Osteocyte (in vitro differentiated cells): ENCODE results near the gene RPAP2. TPM values are rescaled to one million over a fixed set of nuclear protein-coding genes. Genes with fewer than 3 reads are reported as not detected.
"Not testable (repeated sequence)": the region's sequence is repeated elsewhere in the genome, so short reads cannot be mapped to it uniquely, and the experiment has no call there.

Experiments used
- DNase-seq: peaks from one replicate; pipeline ENCODE4 v3.0.0; 2021; ENCODE audit warnings: mixed read lengths; ENCODE audit not compliant: unreplicated experiment; ENCODE audit errors: extremely low spot score
- H3K27ac Mint-ChIP-seq: one replicate; pipeline ENCODE4 v1.8.0; 2021; ENCODE audit warnings: mild to moderate bottlenecking, mixed read lengths; ENCODE audit not compliant: unreplicated experiment
- H3K27me3 Mint-ChIP-seq: one replicate; pipeline ENCODE4 v1.8.0; 2021; ENCODE audit warnings: mixed read lengths; ENCODE audit not compliant: unreplicated experiment
- H3K36me3 Mint-ChIP-seq: one replicate; pipeline ENCODE4 v1.8.0; 2021; ENCODE audit warnings: mixed read lengths; ENCODE audit not compliant: unreplicated experiment
- H3K4me1 Mint-ChIP-seq: one replicate; pipeline ENCODE4 v1.8.0; 2021; ENCODE audit warnings: mixed read lengths; ENCODE audit not compliant: unreplicated experiment
- H3K4me3 Mint-ChIP-seq: one replicate; pipeline ENCODE4 v1.8.0; 2021; ENCODE audit warnings: mild to moderate bottlenecking, moderate library complexity, mixed read lengths; ENCODE audit not compliant: unreplicated experiment
- H3K9me3 Mint-ChIP-seq: one replicate; pipeline ENCODE4 v1.8.0; 2021; ENCODE audit warnings: mixed read lengths; ENCODE audit not compliant: unreplicated experiment
- total RNA-seq: library from RNA; stranded (reverse); gene quantifications from 2 replicates; pipeline ENCODE4 v1.2.1, GENCODE V29; 2021
- TF ChIP-seq, protein P1 (sequence below): fragments of 200-600 bp; sonication (generic); IDR thresholded peaks from 2 replicates; pipeline ENCODE4 v1.5.0; 2021; ENCODE audit warnings: antibody characterized with exemption, mild to moderate bottlenecking, moderate library complexity

RPAP2 gene
- total RNA-seq, 1 donor from 2014 or later = 32.6 TPM

DNA sequence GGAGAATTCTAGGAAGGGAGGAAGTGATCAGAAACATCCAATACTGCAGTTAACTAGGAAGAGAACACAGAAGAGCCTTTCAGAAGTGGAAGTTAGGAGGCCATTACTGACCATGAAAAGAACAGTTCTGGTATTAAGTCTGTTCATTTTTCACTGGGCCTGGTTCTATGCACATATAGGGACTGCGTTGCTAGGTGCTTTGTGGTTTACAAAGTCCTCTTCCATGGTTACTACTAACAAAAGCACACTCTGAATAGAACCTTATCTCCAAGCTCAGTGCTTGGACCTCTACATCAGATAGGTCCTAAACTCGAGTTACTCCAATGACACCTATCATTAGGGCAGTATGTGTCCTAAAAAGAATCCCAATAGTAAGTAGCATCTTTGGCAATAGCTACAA, 75.4 kb downstream of the RPAP2 start:
- no peaks in the 10 kb centered on the region for H3K9me3 Mint-ChIP-seq
- TF ChIP-seq, protein P1, sequence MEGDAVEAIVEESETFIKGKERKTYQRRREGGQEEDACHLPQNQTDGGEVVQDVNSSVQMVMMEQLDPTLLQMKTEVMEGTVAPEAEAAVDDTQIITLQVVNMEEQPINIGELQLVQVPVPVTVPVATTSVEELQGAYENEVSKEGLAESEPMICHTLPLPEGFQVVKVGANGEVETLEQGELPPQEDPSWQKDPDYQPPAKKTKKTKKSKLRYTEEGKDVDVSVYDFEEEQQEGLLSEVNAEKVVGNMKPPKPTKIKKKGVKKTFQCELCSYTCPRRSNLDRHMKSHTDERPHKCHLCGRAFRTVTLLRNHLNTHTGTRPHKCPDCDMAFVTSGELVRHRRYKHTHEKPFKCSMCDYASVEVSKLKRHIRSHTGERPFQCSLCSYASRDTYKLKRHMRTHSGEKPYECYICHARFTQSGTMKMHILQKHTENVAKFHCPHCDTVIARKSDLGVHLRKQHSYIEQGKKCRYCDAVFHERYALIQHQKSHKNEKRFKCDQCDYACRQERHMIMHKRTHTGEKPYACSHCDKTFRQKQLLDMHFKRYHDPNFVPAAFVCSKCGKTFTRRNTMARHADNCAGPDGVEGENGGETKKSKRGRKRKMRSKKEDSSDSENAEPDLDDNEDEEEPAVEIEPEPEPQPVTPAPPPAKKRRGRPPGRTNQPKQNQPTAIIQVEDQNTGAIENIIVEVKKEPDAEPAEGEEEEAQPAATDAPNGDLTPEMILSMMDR = no peak
- H3K4me1 Mint-ChIP-seq = no peaks in the 10 kb centered on the region
- no peak overlapping the region for H3K27ac Mint-ChIP-seq
- peaks cover 16% of the 10 kb centered on the region for H3K36me3 Mint-ChIP-seq
- no peak overlapping the region for H3K4me3 Mint-ChIP-seq
- no peaks in the 10 kb centered on the region for H3K27me3 Mint-ChIP-seq
- DNase-seq = no peak

DNA sequence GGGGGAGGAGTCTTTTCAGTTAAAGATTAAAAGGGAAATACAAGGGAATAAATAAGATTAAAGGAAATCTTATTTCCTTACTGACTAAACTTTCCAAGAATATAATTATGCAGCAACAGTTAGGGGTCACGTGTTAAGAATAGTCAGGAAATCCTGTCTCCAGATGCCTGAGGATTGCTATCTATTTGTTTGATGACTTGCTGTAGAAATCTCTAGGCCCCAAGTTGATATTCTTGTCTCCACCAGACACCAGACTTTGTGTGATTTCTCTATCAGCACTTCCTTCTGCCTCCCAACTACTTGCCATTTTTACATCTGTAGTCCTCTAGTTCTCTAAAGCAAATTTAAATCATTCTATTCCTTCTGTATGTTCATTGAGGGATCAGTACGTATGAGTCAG, 77.5 kb downstream of the RPAP2 start:
- Mint-ChIP-seq H3K4me1 (no peaks in the 10 kb centered on the region), H3K9me3 (peaks cover 5% of the 10 kb centered on the region), H3K27ac (no peak overlapping the region), H3K4me3 (no peak overlapping the region), H3K27me3 (no peaks in the 10 kb centered on the region), H3K36me3 (peaks cover 13% of the 10 kb centered on the region)
- DNase-seq = no peak
- TF ChIP-seq, protein P1 = no peak

DNA sequence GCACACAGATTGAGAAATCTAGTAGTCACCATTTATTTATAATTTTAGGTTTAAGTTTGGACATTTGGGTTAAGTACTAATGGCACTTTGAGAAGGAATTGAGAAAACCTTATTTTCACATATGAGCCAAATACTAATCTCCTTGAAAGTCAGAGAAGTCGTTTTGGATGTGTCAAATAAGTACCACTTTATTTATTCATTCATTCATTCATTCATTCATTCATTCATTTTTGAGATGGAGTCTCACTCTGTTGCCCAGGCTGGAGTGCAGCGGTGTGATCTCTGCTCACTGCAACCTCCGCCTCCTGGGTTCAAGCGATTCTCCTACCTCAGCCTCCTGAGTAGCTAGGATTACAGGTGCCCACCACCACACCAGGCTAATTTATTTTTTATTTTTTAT, 79.1 kb downstream of the RPAP2 start:
- not testable (repeated sequence) for H3K27ac Mint-ChIP-seq, H3K4me1 Mint-ChIP-seq, H3K27me3 Mint-ChIP-seq, H3K4me3 Mint-ChIP-seq, H3K9me3 Mint-ChIP-seq, DNase-seq
- H3K36me3 Mint-ChIP-seq = peaks cover 13% of the 10 kb centered on the region

DNA sequence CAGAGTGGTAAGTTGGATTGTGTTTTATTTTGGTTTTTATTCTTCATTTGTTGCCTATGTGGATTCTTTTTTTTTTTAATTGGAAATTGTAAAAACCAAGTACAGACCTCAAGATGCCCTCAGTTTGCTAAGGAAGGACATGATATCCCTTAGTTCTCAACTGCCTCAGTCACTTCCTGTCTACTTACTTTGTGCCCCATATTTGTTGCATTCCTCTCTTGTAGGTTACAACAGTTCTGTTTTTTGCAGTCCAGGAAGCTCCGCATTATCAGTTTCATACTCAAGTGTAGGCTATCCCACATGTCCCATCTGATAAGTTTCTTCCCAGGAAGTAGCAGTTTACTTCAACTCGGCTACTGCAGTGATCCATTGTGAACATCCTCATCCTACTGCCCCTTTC, 82.0 kb downstream of the RPAP2 start:
- no peak overlapping the region for H3K4me3 Mint-ChIP-seq
- DNase-seq = no peak
- peaks cover 27% of the 10 kb centered on the region for H3K36me3 Mint-ChIP-seq
- TF ChIP-seq, protein P1 = no peak
- no peak overlapping the region for H3K27ac Mint-ChIP-seq
- peaks cover 10% of the 10 kb centered on the region for H3K9me3 Mint-ChIP-seq
- H3K27me3 Mint-ChIP-seq = no peaks in the 10 kb centered on the region
- no peaks in the 10 kb centered on the region for H3K4me1 Mint-ChIP-seq

DNA sequence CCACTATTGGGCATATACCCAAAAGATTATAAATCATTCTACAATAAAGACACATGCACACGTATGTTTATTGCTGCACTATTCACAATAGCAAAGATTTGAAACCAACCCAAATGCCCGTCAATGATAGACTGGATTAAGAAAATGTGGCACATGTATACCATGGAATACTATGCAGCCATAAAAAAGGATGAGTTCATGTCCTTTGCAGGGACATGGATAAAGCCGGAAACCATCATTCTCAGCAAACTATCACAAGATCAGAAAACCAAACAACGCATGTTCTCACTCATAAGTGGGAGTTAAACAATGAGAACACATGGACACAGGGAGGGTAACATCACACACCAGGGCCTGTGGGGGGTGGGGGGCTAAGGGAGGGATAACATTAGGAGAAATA, 95.1 kb downstream of the RPAP2 start:
- H3K4me1 Mint-ChIP-seq, DNase-seq, H3K4me3 Mint-ChIP-seq, H3K27me3 Mint-ChIP-seq, H3K27ac Mint-ChIP-seq: not testable (repeated sequence)
- Mint-ChIP-seq H3K9me3 (peaks cover 20% of the 10 kb centered on the region), H3K36me3 (peaks cover 19% of the 10 kb centered on the region)

DNA sequence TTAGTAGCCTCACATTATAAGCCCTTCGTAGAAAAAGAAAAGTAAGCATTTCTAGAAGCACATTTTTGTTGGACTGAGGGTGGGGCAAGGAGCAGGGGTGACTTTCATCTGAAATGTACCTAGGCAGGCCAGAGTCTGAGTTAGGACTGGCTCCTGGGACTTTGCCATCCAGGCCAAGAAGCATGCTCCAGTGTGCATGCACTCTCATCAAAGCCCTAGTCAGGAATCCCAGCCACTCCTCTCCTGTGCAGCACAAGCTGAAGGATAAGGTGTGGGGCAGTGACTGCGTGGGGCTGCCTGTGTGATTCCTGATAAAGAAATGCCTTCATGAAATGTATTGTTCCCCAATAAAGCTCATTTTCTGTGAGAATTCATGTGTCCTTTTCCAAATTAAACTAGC, 99.7 kb downstream of the RPAP2 start:
- no peaks in the 10 kb centered on the region for H3K27me3 Mint-ChIP-seq
- peaks cover 2% of the 10 kb centered on the region for H3K36me3 Mint-ChIP-seq
- H3K4me3 Mint-ChIP-seq = no peak overlapping the region
- H3K27ac Mint-ChIP-seq = no peak overlapping the region
- TF ChIP-seq, protein P1 = no peak
- H3K9me3 Mint-ChIP-seq = peaks cover 22% of the 10 kb centered on the region
- DNase-seq = no peak
- H3K4me1 Mint-ChIP-seq = no peaks in the 10 kb centered on the region
